Measurements from ENCODE around the gene COL21A1.

The COL21A1 gene

DNA sequence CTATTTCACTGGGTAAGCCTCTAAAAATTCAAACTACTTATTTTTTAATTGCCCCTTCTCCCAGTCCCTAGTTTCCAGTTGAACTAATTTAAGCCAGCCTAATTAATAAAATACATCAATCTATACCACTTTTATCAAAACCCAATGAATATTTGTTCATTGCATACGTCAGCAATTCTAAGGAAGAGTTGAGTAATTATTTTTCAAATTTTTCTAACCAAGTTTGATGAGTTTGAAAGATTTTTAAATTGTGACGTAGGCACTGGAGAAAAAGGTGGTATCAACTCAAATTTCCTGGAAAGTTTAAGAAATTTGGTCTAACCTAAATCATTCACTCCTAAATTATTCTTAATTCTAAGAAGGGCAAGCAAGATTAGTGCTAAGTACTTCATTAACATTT lies 35.7 kb downstream of the COL21A1 start:
- no peak overlapping the region for H3K4me3 ChIP-seq (ENCODE audit: low read depth, low read length)
- TF ChIP-seq, protein P1, sequence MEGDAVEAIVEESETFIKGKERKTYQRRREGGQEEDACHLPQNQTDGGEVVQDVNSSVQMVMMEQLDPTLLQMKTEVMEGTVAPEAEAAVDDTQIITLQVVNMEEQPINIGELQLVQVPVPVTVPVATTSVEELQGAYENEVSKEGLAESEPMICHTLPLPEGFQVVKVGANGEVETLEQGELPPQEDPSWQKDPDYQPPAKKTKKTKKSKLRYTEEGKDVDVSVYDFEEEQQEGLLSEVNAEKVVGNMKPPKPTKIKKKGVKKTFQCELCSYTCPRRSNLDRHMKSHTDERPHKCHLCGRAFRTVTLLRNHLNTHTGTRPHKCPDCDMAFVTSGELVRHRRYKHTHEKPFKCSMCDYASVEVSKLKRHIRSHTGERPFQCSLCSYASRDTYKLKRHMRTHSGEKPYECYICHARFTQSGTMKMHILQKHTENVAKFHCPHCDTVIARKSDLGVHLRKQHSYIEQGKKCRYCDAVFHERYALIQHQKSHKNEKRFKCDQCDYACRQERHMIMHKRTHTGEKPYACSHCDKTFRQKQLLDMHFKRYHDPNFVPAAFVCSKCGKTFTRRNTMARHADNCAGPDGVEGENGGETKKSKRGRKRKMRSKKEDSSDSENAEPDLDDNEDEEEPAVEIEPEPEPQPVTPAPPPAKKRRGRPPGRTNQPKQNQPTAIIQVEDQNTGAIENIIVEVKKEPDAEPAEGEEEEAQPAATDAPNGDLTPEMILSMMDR (IDR thresholded peaks at IDR 0.05; ENCODE audit: low read depth, low read length, missing control alignments), result no peak
- DNase-seq (ENCODE audit: low read depth), result no peak

DNA sequence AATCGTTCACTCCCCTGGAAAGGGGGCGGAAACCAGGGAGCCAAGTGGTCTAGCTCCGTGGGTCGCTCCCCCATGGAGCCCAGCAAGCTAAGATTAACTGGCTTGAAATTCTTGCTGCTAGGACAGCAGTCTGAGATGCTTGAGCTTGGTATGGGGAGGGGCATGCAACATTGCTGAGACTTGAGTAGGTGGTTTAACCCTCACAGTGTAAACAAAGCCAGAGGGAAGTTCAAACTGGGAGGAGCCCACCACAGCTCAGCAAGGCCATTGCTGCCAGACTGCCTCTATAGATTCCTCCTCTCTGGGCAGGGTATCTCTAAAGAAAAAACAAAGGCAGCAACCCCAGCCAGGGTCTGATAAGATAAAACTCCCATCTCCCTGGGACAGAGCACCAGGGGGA lies 43.2 kb downstream of the COL21A1 start:
- H3K4me3 ChIP-seq (ENCODE audit: low read depth, low read length), result no peak overlapping the region
- TF ChIP-seq, protein P1 (IDR thresholded peaks at IDR 0.05; ENCODE audit: low read depth, low read length, missing control alignments), result no peak
- DNase-seq (ENCODE audit: low read depth), result no peak

DNA sequence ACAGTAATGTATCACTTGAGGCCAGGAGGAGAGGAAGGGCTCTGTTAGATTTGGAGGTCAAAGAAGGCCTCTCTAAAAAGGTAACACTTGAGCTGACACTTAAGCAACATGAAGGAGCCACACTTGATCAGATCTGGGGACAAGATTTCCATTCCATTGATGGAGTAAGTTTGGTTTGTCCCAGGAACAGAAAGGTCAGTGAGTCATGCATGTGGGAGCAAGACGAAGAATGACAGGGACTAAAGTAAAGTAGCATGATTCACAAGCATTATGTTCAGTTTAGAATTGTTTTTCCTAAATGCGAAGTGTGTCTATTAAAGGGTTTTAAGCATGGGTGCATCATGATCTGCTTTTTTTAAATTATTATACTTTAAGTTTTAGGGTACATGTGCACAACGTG lies 47.4 kb downstream of the COL21A1 start:
- DNase-seq (ENCODE audit: low read depth), result no peak
- TF ChIP-seq, protein P1 (IDR thresholded peaks at IDR 0.05; ENCODE audit: low read depth, low read length, missing control alignments), result no peak
- no peak overlapping the region for H3K4me3 ChIP-seq (ENCODE audit: low read depth, low read length)

DNA sequence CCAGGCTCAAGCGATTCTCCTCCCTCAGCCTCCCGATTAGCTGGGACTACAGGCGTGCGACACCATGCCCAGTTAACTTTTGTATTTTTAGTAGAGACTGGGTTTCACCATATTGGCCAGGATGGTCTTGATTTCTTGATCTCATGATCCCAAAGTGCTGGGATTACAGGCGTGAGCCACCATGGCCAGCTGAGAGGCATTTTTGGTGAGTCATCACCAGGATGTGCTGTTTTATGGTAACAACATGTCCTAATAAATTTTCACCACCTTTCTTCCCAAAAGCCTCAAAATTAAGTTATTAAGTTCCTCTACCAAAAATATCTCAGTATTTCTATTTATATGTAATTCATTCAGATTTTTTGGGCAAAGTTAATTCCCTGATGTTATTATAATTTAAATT lies 53.5 kb downstream of the COL21A1 start:
- no peak overlapping the region for H3K4me3 ChIP-seq (ENCODE audit: low read depth, low read length)
- no peak for DNase-seq (ENCODE audit: low read depth)
- TF ChIP-seq, protein P1 (IDR thresholded peaks at IDR 0.05; ENCODE audit: low read depth, low read length, missing control alignments), result no peak

DNA sequence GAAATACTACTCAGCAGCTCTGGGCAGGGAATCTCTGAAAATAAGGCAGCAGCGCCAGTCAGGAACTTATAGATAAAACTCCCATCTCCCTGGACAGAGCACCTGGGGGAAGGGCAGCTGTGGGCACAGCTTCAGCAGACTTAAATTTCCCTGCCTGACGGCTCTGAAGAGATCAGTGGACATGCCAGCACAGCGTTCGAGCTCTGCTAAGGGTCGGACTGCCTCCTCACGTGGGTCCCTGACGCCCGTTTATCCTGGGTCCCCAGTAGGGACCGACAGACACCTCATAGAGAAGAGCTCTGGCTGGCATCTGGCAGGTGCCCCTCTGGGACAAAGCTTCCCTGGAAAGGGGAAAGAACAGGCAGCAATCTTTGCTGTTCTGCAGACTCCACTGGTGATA lies 59.0 kb downstream of the COL21A1 start:
- no peak for DNase-seq (ENCODE audit: low read depth)
- TF ChIP-seq, protein P1 (IDR thresholded peaks at IDR 0.05; ENCODE audit: low read depth, low read length, missing control alignments), result no peak
- H3K4me3 ChIP-seq (ENCODE audit: low read depth, low read length), result no peak overlapping the region

DNA sequence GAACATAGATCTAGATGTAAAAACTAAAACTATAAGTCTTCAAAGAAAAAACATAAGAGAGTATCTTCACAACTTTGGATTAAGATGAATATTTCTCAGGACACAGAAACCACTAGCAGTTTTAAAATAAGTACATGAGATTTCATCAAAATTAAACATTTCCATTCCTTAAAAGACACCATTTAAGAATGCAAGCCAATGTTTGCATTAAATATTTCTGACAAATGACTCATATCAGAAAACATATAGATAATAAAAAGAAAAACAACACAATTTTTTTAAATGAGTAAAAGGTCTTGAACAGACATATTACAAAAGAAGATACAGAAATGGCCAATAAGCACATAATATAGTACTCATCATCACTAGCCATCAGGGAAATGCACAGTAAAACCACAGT lies 59.7 kb downstream of the COL21A1 start:
- DNase-seq (ENCODE audit: low read depth), result no peak
- TF ChIP-seq, protein P1 (IDR thresholded peaks at IDR 0.05; ENCODE audit: low read depth, low read length, missing control alignments), result no peak
- no peak overlapping the region for H3K4me3 ChIP-seq (ENCODE audit: low read depth, low read length)

DNA sequence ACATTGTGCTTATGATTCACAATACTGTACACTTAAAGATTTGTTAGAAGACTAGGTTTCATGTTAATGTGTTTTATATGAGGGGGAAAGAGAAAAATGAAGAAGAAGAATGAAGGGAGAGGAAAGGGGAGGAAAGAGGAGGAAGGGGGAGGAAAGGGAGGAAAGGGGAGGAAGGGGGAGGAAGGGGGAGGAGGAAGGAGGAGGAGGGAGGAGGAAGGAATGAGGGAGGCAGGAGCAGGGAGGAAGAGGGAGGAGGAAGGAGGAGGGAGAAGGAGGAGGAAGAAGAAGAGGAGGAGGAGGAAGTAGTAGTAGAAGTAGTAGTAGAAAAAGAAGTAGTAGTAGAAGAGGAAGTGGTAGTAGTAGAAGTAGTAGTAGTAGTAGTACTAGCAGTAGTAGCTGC lies 70.6 kb downstream of the COL21A1 start:
- TF ChIP-seq, protein P1 (IDR thresholded peaks at IDR 0.05; ENCODE audit: low read depth, low read length, missing control alignments), result no peak
- no peak overlapping the region for H3K4me3 ChIP-seq (ENCODE audit: low read depth, low read length)
- DNase-seq (ENCODE audit: low read depth), result no peak

Data from GM12864 (cell line).